HL-60 (cell line): ENCODE measurements around the gene GET4.

ENCODE experiments used
- CTCF ChIP-seq: IDR thresholded peaks from one replicate; pipeline ENCODE4 v1.5.1; 2011; ENCODE audit warnings: low read length, control low read depth, inconsistent platforms; ENCODE audit not compliant: insufficient read depth
- GABPA ChIP-seq: IDR thresholded peaks from 2 replicates; pipeline ENCODE4 v1.6.1; 2012; ENCODE audit warnings: low read depth
- POLR2AphosphoS5 ChIP-seq: IDR thresholded peaks from 2 replicates; pipeline ENCODE4 v1.6.1; 2012; ENCODE audit warnings: low read depth
- REST ChIP-seq: IDR thresholded peaks from 2 replicates; pipeline ENCODE4 v1.6.1; 2012; ENCODE audit warnings: low read depth; ENCODE audit not compliant: insufficient replicate concordance
- SPI1 ChIP-seq: IDR thresholded peaks from 2 replicates; pipeline ENCODE4 v1.6.1; 2012; ENCODE audit warnings: low read depth, mild to moderate bottlenecking, borderline replicate concordance

DNA sequence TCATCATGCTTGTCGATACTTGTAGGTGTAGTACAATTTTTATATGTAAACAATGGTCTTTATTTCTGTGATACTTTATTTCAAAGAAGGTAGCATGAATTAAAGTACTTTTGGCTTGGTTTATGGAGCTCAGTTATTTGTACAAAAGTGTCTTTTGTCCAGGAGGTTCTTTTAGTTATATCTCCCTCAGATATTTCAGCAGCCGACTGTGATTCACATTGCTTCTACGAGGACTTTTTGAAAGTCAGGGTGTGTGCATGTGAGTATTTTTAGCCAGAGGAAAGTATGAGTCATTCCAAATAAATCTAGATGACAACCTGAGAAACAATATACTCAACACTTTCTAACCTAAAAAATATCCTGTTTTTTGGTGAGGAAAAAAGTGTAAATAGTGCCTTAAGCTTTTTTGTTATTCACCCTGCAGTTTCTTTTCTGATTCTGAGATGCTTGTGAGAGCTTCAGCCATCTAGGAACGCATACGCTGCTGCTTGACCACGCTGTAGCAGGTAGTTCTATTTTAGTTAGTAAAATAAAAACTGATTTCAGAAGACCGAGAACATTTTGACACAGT lies 44.7 kb upstream of the GET4 start:
- TF ChIP-seq CTCF = no peak
- no peak for TF ChIP-seq POLR2AphosphoS5
- no peak for TF ChIP-seq REST
- no peak for TF ChIP-seq GABPA
- TF ChIP-seq SPI1 = no peak
